NK-92 (cell line): ENCODE measurements around the gene PREP.
"Not testable (repeated sequence)": the region's sequence is repeated elsewhere in the genome, so short reads cannot be mapped to it uniquely, and the experiment has no call there.

Experiments used
- DNase-seq: peaks from one replicate; lab custom pipeline; 2025; ENCODE audit not compliant: unreplicated experiment; lab: John Stamatoyannopoulos, UW

Gene PREP

GRCh38 chr6:105274678-105275077 is 128.2 kb downstream of the PREP start:
- DNase-seq, result no peak

GRCh38 chr6:105273589-105273988 is 129.3 kb downstream of the PREP start:
- DNase-seq, result no peak

- DNase-seq, result no peak
Measured at GRCh38 chr6:105272786-105273185, 130.1 kb downstream of the PREP start.

GRCh38 chr6:105270511-105270910 is 132.4 kb downstream of the PREP start:
- DNase-seq, result no peak

- no peak for DNase-seq
Measured at GRCh38 chr6:105269390-105269789, 133.5 kb downstream of the PREP start.

- no peak for DNase-seq
Measured at GRCh38 chr6:105263685-105264610, 138.9 kb downstream of the PREP start.

- no peak for DNase-seq
Measured at GRCh38 chr6:105259913-105260889, 142.7 kb downstream of the PREP start.

- DNase-seq, result no peak
Measured at GRCh38 chr6:105258816-105259215, 144.1 kb downstream of the PREP start.

- no peak for DNase-seq
Measured at GRCh38 chr6:105257340-105257739, 145.5 kb downstream of the PREP start.

- DNase-seq, result no peak
Measured at GRCh38 chr6:105256619-105257018, 146.3 kb downstream of the PREP start.

GRCh38 chr6:105253787-105254186 is 149.1 kb downstream of the PREP start:
- DNase-seq, result no peak

GRCh38 chr6:105251689-105252088 is 151.2 kb downstream of the PREP start:
- DNase-seq, result no peak

- no peak for DNase-seq
Measured at GRCh38 chr6:105250533-105250932, 152.3 kb downstream of the PREP start.

- DNase-seq, result no peak
Measured at GRCh38 chr6:105243487-105243886, 159.4 kb downstream of the PREP start.

GRCh38 chr6:105235155-105235554 is 167.7 kb downstream of the PREP start:
- no peak for DNase-seq

GRCh38 chr6:105231771-105232170 is 171.1 kb downstream of the PREP start:
- DNase-seq, result not testable (repeated sequence)
